Right forelimb (tissue), 1 donor: ENCODE results near the gene DPPA5.
"Not testable (repeated sequence)": the region's sequence is repeated elsewhere in the genome, so short reads cannot be mapped to it uniquely, and the experiment has no call there.

ENCODE experiments used
- DNase-seq: peaks from one replicate; pipeline ENCODE4 v3.0.0-alpha.2; 2018

Gene DPPA5

GRCh38 chr6:73353636-73354593 is at the start of gene DPPA5:
Gene DPPA5 (minus strand): TSS chr6:73354276. CDS start chr6:73354225, 51 bp downstream.
- DNase-seq: no peak

- DNase-seq: no peak
These were observed 46.6 kb upstream of the DPPA5 start for GRCh38 chr6:73400656-73401055.

GRCh38 chr6:73395875-73396274 is 41.8 kb upstream of the DPPA5 start:
- no peak for DNase-seq

GRCh38 chr6:73394577-73395354 is 40.7 kb upstream of the DPPA5 start, which contains the start of gene DDX43:
Gene DDX43 (plus strand): TSS chr6:73394828. CDS start chr6:73394906, 78 bp downstream.
- DNase-seq: peak; percentile 57

GRCh38 chr6:73393278-73393677 is 39.2 kb upstream of the DPPA5 start:
- no peak for DNase-seq

GRCh38 chr6:73392188-73392587 is 38.1 kb upstream of the DPPA5 start:
- not testable (repeated sequence) for DNase-seq

GRCh38 chr6:73391675-73392074 is 37.6 kb upstream of the DPPA5 start:
- DNase-seq: no peak

- no peak for DNase-seq
These were observed 35.8 kb upstream of the DPPA5 start for GRCh38 chr6:73389854-73390253.

- DNase-seq: peak; percentile 74
These were observed 34.9 kb upstream of the DPPA5 start for GRCh38 chr6:73388800-73389512.

- no peak for DNase-seq
These were observed 34.3 kb upstream of the DPPA5 start for GRCh38 chr6:73388433-73388799.

- DNase-seq: no peak
These were observed 28.5 kb upstream of the DPPA5 start for GRCh38 chr6:73382462-73383113.

- DNase-seq: not testable (repeated sequence)
These were observed 27.5 kb upstream of the DPPA5 start for GRCh38 chr6:73381531-73381930.

- DNase-seq: no peak
These were observed 23.1 kb upstream of the DPPA5 start for GRCh38 chr6:73377225-73377624.

- DNase-seq: no peak
These were observed 21.1 kb upstream of the DPPA5 start for GRCh38 chr6:73375216-73375615.

GRCh38 chr6:73372516-73372915 is 18.4 kb upstream of the DPPA5 start:
- DNase-seq: no peak

- no peak for DNase-seq
These were observed 17.9 kb upstream of the DPPA5 start for GRCh38 chr6:73371984-73372383.

GRCh38 chr6:73369563-73369962 is 15.5 kb upstream of the DPPA5 start, which contains the start of gene OOEP:
Gene OOEP (minus strand): TSS chr6:73369897. CDS start chr6:73369792, 105 bp downstream.
- DNase-seq: no peak

- no peak for DNase-seq
These were observed 15.1 kb upstream of the DPPA5 start for GRCh38 chr6:73369157-73369556.

- DNase-seq: no peak
These were observed 14.6 kb upstream of the DPPA5 start for GRCh38 chr6:73368675-73369074.

- DNase-seq: no peak
These were observed 13.8 kb upstream of the DPPA5 start for GRCh38 chr6:73367761-73368355.

GRCh38 chr6:73364549-73364948 is 10.5 kb upstream of the DPPA5 start:
- DNase-seq: no peak

- DNase-seq: no peak
These were observed 10.0 kb upstream of the DPPA5 start for GRCh38 chr6:73364121-73364520.
